Measurements from ENCODE around the gene EPO.

DNA sequence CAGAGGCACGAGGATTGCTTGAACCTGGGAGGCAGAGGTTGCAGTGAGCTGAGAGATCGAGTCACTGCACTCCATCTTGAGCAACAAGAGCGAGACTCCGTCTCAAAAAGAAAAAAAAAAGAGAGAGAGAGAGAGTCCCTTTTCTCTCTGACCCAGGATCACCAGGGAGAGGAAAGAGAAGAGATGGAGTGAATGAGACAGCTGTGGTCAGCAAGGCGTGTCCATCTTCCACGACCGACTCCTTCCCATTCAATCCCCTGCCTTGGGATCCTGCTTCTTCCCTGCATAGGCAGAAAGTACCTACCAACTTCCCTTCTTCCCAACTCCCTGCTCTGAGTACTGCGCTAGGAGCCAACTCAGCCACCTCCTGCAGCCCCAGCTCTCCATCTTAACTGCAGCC is 7.9 kb downstream of the EPO start:
- no peak for TF ChIP-seq FOXK2 (IDR thresholded peaks at IDR 0.05)
- TF ChIP-seq TARDBP (IDR thresholded peaks at IDR 0.05): no peak
- no peak for TF ChIP-seq ELF4 (IDR thresholded peaks at IDR 0.05)
- no peak for TF ChIP-seq BHLHE40 (IDR thresholded peaks at IDR 0.05; ENCODE audit: borderline replicate concordance)
- no peak for TF ChIP-seq CTBP1 (IDR thresholded peaks at IDR 0.05; ENCODE audit: borderline replicate concordance)
- no peak for TF ChIP-seq FOXM1 (IDR thresholded peaks at IDR 0.05; ENCODE audit: borderline replicate concordance)
- TF ChIP-seq FOXA1 (IDR thresholded peaks at IDR 0.05): no peak
- no peak for TF ChIP-seq NFRKB (IDR thresholded peaks at IDR 0.05)
- no peak for TF ChIP-seq ARNT (IDR thresholded peaks at IDR 0.05)
- no peak for TF ChIP-seq SP1 (IDR thresholded peaks at IDR 0.05)
- TF ChIP-seq SUZ12 (IDR thresholded peaks at IDR 0.05): no peak

Measured in HEK293T (cell line).